ENCODE results near the gene MYOG. TPM values are rescaled to one million over a fixed set of nuclear protein-coding genes. Genes with fewer than 3 reads are reported as not detected.

MYOG gene
- total RNA-seq, 1 donor from 2014 or later: not detected

DNA sequence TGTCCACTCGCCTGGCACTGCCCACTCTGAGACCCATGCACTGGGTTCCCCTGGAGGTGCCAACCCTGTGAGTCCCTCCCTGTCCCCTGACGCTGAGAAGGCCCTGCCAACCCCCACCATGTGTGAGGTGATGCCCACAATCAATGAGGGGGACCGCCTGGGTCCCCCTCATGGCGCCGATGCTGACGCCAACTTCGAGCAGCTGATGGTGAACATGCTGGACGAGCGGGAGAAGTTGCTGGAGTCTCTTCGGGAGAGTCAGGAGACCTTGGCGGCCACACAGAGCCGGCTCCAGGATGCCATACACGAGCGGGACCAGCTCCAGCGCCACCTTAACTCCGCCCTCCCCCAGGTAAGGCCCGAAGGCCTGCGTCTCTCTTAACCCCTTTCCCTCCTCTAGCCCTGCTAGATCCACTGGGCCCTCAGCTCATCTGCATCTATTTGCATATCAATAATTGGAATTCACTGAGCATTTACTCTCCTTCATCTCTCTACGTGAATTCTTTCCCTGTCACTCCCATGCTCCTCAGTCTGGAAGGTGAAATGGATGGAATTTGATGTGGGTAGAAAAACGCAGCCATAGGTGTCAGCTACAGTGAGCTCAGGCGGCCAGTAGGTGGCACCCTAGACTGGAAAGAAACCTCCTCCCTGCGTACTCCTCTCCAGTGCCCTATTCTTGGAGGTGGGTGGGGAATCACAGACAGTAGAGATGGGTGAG is 46.8 kb downstream of the MYOG start:
- TF ChIP-seq, protein P1, sequence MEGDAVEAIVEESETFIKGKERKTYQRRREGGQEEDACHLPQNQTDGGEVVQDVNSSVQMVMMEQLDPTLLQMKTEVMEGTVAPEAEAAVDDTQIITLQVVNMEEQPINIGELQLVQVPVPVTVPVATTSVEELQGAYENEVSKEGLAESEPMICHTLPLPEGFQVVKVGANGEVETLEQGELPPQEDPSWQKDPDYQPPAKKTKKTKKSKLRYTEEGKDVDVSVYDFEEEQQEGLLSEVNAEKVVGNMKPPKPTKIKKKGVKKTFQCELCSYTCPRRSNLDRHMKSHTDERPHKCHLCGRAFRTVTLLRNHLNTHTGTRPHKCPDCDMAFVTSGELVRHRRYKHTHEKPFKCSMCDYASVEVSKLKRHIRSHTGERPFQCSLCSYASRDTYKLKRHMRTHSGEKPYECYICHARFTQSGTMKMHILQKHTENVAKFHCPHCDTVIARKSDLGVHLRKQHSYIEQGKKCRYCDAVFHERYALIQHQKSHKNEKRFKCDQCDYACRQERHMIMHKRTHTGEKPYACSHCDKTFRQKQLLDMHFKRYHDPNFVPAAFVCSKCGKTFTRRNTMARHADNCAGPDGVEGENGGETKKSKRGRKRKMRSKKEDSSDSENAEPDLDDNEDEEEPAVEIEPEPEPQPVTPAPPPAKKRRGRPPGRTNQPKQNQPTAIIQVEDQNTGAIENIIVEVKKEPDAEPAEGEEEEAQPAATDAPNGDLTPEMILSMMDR (IDR thresholded peaks at IDR 0.05; ENCODE audit: insufficient read depth, low read length, poor library complexity, severe bottlenecking): peak; percentile 89
- DNase-seq (ENCODE audit: low read depth): peak; percentile 23
- no peak overlapping the region for H3K4me3 ChIP-seq (ENCODE audit: low read depth, low read length)
- H3K36me3 ChIP-seq (ENCODE audit: control insufficient read depth, insufficient read depth, low read length): no peaks in the 10 kb centered on the region
- H3K27me3 ChIP-seq (ENCODE audit: control insufficient read depth, insufficient read depth, low read length): peaks cover 2% of the 10 kb centered on the region

DNA sequence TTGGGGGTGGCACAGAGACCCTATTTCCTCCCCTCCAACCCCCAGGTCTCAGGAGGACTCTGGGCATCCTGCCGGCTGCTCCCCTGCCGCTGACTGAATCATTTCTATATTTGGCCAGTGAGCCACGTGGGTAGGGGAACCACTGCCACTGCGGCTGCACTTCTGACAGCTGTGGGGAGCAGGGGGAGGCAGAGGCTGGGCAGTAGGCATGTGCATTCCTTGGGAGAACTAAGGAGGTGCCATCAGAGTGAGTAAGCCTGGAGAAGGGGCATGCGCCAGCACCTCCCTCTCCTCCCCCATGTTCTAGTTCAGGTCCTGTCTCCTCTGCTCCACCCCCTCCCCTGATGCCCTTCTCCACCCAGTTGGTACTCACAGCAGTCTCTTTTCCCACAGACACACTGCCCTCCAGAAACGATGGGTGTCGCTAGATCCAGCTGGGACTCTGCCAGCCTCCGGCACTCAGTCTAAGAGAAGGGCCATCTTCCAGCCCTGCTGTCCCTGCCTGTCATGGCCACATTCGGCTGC is 47.5 kb downstream of the MYOG start:
- Histone ChIP-seq H3K36me3 (ENCODE audit: control insufficient read depth, insufficient read depth, low read length) (no peaks in the 10 kb centered on the region), H3K4me3 (ENCODE audit: low read depth, low read length) (no peak overlapping the region), H3K27me3 (ENCODE audit: control insufficient read depth, insufficient read depth, low read length) (peaks cover 2% of the 10 kb centered on the region)
- peak; percentile 82 for DNase-seq (ENCODE audit: low read depth)
- TF ChIP-seq, protein P1 (IDR thresholded peaks at IDR 0.05; ENCODE audit: insufficient read depth, low read length, poor library complexity, severe bottlenecking): peak; percentile 8

DNA sequence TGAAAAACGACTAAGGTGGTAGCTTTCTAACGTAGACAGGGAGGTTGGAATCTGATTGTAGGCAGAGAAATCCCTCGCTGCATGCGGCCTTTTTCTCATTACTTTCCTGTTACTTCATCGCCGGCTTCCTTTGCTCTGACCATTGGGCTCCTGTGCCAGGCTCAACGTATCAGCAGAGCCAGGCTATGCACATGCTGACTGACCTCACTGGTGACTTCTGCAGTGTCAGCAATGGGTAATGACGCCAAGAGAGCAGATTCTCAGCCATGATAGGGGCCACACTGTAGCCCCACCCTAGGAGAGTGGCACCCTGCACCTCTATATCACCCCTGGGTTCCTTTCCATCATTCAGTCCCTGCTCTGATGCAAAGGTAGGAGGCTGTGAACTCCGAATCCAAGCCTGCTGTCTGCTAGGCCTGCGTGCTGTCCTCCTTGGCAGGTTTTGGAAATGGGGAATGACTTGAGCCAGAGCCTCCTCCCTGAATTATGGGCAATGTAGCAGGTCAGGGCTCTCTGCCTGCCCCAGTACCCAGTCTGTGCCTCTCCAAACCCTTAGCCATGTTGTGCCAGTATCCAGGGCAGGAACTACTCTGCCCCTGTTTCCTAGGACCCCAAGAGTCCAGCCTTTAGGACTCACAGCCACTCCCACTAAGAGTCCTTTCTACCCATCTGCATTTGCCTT is 48.2 kb downstream of the MYOG start:
- TF ChIP-seq, protein P1 (IDR thresholded peaks at IDR 0.05; ENCODE audit: insufficient read depth, low read length, poor library complexity, severe bottlenecking): no peak
- Histone ChIP-seq H3K4me3 (ENCODE audit: low read depth, low read length) (no peak overlapping the region), H3K36me3 (ENCODE audit: control insufficient read depth, insufficient read depth, low read length) (no peaks in the 10 kb centered on the region), H3K27me3 (ENCODE audit: control insufficient read depth, insufficient read depth, low read length) (peaks cover 2% of the 10 kb centered on the region)
- DNase-seq (ENCODE audit: low read depth): no peak

DNA sequence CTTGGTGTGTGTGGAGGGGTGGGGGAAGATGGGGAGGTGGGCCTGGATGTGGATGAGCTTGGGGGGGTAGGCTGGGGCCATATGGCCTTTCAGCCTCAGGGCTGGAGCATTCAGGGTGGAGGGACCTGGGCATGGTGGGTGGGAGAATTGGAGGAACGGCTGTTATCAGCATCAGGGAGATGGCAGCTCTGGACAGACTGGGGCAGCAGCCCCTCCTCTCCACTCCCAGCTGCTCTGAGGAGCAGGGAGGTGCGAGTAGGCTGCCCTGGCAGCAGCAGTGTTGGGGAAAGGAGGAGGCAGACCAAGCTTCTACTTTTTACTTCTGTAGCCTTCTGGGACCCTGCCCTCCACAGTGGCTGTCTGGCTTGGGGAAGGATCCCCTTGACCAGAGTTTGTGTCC is 49.3 kb downstream of the MYOG start:
- Histone ChIP-seq H3K36me3 (ENCODE audit: control insufficient read depth, insufficient read depth, low read length) (no peaks in the 10 kb centered on the region), H3K27me3 (ENCODE audit: control insufficient read depth, insufficient read depth, low read length) (peaks cover 2% of the 10 kb centered on the region), H3K4me3 (ENCODE audit: low read depth, low read length) (no peak overlapping the region)
- TF ChIP-seq, protein P1 (IDR thresholded peaks at IDR 0.05; ENCODE audit: insufficient read depth, low read length, poor library complexity, severe bottlenecking): no peak
- DNase-seq (ENCODE audit: low read depth): no peak

DNA sequence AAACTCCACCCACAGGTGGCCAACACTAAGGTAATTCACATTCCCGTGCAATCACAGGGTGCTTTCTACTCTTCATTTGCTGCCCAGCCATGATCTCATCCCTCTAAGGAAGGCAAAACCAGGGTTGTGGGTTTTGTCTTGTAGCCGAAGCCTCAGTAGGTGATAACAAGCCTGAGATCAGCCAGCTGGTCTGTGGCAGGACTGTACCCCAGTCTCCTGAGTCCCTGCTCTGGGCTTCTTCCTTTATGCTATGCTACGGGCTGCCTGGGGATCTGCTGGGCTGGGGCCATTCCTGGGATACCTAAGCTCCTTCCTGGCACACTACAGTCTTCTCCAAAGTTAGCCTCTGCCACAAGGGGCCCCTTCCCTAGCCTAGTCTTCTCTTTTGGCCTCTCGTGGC is 49.7 kb downstream of the MYOG start:
- H3K36me3 ChIP-seq (ENCODE audit: control insufficient read depth, insufficient read depth, low read length): no peaks in the 10 kb centered on the region
- TF ChIP-seq, protein P1 (IDR thresholded peaks at IDR 0.05; ENCODE audit: insufficient read depth, low read length, poor library complexity, severe bottlenecking): no peak
- no peak for DNase-seq (ENCODE audit: low read depth)
- H3K27me3 ChIP-seq (ENCODE audit: control insufficient read depth, insufficient read depth, low read length): peaks cover 2% of the 10 kb centered on the region
- no peak overlapping the region for H3K4me3 ChIP-seq (ENCODE audit: low read depth, low read length)

All from kidney epithelial cell (primary cell).